CD1c-positive myeloid dendritic cell (primary cell): ENCODE data around the gene PRKCH.

Experiments
- DNase-seq: peaks from one replicate; pipeline ENCODE4 v3.0.0-alpha.2; 2016; ENCODE audit errors: extremely low spot score

PRKCH gene

DNA sequence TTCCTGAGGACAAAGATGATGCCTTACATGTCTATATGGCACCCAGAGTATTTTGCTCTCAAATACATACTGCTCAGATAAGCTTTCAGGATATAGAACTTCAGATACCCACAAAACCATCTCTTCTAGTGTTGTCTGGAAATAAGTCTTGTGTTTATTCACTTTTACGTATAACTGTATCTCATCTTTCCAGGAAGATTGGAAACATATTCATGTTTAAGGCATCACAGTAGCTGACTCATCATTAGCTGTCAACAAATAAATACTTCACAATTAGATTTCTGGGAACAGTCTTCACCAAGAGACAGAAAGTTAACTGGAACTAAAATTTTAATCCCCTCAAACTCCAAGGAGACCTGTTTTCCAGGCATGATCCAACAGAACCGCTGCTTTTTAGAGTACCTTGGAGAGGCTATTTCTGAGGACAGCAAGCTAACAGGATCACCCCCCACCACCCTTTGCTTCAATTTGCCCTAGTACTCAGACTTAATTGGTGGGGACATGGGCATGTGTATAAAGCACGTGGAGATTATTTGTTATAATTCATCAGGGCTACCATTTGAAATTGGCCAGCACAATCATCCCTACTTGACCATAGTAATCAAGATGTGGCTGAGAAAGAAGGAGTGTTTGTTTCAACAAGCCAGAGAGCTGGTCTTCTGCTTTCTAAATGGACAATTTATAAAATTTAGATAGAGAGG lies 244.6 kb downstream of the PRKCH start:
- no peak for DNase-seq

GRCh38 chr14:61566537-61567225 lies 245.3 kb downstream of the PRKCH start:
- DNase-seq: no peak

GRCh38 chr14:61567838-61568571 lies 246.6 kb downstream of the PRKCH start:
- peak; percentile 50 for DNase-seq

- DNase-seq: peak; percentile 37
Measured at GRCh38 chr14:61568572-61569011, 247.2 kb downstream of the PRKCH start.

DNA sequence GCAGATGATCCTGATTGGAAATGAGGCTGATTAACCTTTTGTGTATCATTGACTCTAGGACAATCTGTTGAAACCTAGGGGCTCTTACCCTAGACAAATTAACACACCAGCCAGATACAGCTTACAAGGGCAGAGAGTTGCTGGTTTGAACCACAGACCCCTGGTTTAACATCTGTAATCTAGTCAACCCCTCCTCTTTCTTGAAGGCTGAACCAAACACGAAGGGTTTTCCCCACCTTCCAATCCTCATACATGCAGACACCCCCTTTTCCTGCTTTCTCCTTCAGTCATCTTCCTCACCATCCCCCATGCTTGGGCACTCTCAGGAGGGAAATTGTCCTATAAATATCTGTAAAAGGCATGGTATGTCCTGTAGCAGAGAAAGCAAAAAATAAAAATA lies 247.9 kb downstream of the PRKCH start:
- DNase-seq: no peak

DNA sequence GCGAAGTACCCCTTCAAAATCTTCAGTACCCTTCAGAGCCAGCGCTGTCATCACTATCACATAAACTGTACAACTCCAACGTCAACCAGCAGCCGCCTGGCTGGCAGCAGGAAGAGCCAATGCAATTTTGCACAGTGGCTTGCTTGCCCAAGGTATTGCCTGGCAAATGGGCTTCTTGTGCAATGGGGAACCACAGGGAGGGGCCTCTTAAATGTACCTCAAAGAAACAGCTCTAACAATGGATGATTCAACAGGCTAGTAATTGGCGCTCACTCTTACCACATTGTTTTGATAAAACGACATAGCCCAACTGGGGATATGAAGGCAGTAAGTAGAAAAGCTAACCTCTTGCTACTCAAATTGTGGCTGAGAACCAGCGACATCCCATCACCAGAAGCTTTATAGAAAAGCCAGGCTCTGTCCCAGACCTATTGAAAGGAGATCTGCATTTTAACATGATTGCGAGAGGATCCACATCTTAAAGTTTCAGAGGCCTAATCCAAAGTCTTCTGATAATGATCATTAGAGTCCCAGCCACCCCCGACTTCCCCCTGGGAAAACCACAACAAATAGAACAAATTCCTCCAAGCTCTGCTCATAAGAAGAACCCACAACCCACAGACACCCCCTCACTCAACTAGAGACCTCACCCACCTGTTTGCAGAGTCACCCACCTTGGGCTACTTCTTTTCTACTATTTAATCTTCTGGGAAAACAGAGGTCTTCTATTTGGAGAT lies 248.6 kb downstream of the PRKCH start:
- peak; percentile 81 for DNase-seq

DNA sequence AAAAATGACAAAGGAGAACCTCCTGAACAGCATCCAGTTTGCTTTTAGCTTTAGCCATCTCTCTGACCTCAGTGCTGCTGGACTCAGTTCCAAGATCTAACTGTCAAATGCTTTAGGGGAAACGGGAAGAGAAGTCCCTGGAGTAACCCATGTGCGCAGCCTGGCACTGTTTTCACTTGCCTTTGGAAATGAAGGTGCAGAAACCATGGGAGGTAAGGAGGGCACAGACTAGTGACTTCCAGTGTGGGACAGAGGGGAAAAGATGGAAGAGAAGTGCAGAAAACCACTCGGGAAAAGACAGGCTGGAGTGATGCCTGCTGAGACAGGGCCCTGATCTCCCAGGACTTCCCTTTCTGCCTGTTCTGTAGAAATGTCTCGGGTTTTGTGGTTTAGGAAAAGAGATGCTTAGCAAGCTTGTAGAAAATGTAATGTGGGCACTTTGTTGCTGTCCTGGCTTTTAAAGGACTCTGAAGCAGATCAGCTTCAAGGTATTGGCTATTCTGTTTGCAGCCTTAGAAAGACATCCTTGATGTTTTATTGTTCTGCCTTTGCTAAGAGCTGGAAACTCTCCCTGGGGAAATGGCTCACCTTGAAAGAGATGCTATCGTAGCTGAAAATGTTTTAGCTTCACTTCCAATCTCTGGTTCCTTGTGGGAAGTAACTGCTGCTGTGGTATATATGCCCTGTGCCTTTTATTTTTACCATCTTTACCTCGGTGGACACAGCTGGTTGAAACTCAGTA lies 249.3 kb downstream of the PRKCH start:
- peak; percentile 73 for DNase-seq

GRCh38 chr14:61571917-61572316 lies 250.5 kb downstream of the PRKCH start:
- DNase-seq: no peak

DNA sequence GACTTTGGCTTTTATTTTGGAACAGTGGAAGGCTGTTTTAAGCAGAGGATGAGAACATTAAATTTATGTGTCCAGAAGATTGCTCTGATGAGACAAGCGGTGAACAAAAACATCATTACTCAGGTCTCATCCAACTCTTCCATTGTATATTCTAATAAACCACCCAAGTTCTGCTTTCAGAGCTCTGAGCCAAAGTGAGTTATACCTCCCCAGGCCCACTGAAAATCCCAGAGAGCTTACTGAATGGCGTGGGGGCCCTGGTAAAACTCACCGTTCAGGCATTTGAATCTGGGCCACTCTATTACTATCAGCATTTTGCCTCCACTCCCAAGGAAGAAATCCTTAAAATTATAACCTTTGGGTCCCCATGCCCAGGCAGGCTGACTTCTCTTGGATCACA lies 251.9 kb downstream of the PRKCH start:
- DNase-seq: no peak

DNA sequence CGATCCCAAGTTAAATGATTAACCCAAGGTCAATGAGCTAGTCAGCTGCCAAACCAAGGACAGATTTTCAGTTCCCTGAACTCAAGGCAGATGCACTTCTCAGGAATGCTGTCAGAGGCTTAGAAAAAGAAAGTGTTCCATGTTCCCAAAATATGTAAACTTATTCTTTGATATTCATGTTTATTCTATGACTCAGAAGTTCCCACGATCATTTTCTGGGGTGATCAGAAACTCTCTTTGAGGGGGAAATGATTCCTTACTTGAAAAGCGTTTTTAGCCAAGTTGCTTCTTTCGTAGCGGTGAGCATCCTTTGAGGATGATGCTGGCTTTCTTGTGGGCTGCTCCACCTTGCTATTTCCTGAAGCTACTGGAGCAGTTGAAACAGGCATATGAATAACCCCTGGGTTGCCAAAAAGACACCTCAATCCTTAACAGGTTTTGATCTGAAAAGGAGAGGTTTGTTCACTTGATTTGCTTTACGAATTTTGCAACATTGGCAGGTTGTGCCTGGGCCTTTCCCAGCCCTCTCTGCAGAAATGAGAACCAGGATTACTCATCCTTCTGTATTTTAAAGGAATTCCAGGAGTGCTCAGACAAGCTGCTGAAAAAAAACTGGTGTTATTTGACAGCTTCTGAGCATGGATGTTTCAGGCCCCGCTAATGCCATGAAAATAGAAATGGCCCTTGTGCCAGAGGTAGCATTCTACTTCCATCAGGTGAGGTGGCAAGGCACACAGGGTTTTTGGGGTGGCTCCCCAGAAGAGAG lies 252.6 kb downstream of the PRKCH start:
- no peak for DNase-seq

- DNase-seq: no peak
Measured at GRCh38 chr14:61574514-61574807, 253.1 kb downstream of the PRKCH start.

- no peak for DNase-seq
Measured at GRCh38 chr14:61575126-61575525, 253.7 kb downstream of the PRKCH start.

DNA sequence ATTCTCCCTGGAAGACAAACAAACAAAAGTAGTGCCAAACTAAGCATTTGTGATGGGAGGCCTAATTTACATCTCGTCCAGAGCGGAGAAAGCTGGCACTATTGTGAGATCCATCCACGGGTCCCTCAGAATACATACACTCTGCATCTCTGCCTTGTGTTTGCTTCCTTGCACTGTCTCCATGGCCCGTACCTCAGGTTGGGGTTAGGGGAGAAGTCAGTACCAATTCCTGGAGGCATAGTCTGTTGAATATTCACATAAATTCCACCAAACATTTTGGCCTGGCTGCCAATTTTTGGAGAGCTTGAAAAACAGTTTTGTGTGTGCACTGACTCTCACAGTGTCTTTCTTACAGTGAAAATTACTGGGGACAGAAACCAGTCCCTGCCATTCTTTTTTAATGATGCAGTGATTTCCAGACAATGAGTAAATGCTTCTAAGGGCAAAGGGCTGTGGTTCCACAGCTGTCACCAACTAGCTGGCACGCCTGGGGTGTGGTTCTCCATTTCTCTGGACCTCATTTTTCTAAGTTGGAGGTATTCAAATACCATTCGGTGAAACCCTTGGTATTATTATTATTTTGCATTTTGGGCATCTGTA lies 254.3 kb downstream of the PRKCH start:
- DNase-seq: no peak

GRCh38 chr14:61577506-61577931 lies 256.1 kb downstream of the PRKCH start:
- DNase-seq: no peak

- no peak for DNase-seq
Measured at GRCh38 chr14:61578745-61579144, 257.4 kb downstream of the PRKCH start.

DNA sequence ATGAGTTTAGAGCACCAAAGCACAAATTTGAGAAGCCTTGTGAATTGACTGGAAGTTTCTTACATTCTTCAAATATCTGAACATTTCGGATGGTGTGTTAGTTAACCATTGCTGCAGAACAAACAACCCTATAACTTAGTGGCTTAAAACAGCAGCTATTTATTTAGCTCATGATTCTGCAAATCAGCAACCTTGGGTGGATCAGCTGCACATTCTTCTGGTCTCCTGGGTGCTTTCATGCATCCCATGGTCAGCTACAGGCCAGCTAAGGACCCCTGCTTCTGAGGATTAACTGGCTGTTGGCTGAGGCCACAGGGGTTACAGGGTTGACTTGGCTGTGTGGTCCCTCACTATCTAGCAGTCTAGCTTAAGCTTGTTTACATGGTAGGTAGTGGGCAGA lies 260.0 kb downstream of the PRKCH start:
- DNase-seq: no peak

DNA sequence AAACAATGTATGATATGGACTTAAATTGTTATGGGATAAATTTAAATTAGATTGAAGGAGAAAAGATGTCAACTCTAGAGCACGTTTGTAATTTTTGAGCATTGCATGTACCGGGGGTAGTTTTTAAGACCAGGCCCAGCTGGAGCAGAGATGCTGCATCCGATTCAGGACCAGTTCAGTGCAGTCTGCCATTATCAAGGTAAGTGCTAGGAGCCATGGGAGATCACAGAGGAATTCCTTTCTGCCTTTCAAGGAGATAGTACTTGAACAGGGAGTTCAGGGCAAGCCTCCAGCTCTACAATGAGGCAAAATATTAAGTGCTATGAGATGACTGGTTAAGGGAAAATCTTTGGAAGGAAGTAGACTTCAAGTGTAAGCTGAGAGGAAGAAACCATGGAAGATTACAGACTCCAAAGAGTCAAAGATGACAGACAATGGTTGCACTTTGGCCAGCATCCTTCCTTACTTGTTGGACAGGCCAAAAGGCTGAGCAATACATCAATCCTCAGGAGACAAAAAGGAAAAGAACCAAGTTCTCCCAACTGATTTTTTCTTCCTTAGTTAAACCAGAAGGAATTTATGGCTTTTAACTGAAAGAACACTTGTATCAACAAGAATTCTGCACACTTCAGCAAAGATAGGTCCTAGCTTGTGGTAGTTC lies 260.7 kb downstream of the PRKCH start:
- DNase-seq: no peak

DNA sequence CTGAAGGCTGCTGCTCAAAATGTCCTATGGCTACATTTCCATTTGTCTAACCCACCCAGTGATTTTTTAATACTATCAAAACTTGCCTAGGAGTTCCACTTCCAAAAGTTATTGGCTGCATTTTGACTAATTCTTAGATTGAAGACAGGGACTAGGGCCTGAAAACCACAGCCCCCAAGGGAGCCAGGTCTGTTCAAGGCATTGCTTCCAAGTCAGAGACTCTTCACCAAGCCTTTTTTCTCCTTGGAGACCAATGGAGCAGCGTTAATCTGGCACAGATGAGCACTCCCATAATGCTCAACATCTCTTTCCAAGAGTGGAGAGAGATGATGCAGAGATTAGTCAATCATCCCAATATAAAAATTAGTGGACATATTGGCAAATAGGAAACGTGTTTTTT lies 261.4 kb downstream of the PRKCH start:
- no peak for DNase-seq

DNA sequence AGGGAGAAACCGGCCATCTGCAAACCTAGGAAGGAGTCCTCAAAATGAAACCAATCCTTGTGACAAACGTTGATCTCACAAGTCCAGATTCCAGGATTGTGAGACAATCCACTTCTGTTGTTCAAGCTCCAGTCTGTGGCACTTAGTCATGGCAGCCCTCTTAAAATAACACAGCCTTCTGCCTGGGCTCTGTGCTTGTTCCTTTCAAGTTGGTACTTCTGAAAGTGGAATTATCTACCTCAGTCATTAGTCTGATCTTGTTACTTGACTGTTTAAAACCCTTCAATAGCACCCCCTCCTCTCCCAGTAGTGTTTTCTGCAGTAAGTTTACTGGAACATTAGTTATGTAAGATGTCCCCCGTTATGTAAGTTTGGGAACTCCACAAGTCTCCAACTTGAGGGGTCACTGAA lies 263.0 kb downstream of the PRKCH start:
- no peak for DNase-seq
